RWPE2 (cell line): ENCODE measurements around the gene RHOF.

ENCODE experiments used
- ATAC-seq: fragments of 200-7000 bp; cut with Tn5 transposase; 3 replicates; pipeline ENCODE4 v1.9.1; 2021; ENCODE audit warnings: low read depth
- DNase-seq: peaks from one replicate; pipeline ENCODE4 v3.0.0-alpha.2; 2020; ENCODE audit warnings: low spot score
- H3K27ac ChIP-seq: fragments of 450-650 bp; 2 replicates; pipeline ENCODE4 v1.5.1; 2017; ENCODE audit warnings: mild to moderate bottlenecking; ENCODE audit not compliant: poor library complexity, severe bottlenecking
- H3K27me3 ChIP-seq: fragments of 250-450 bp; sonication (Bioruptor Pico); 2 replicates; pipeline ENCODE4 v1.5.1; 2021; ENCODE audit warnings: mild to moderate bottlenecking, moderate library complexity; ENCODE audit not compliant: insufficient read depth, poor library complexity, severe bottlenecking
- H3K36me3 ChIP-seq: fragments of 250-450 bp; sonication (Bioruptor Pico); 2 replicates; pipeline ENCODE4 v1.5.1; 2020; ENCODE audit warnings: low read depth, mild to moderate bottlenecking, moderate library complexity
- H3K4me1 ChIP-seq: fragments of 250-450 bp; sonication (Bioruptor Pico); 2 replicates; pipeline ENCODE4 v1.5.1; 2021; ENCODE audit warnings: mild to moderate bottlenecking, moderate library complexity; ENCODE audit not compliant: insufficient read depth, poor library complexity, severe bottlenecking
- H3K4me3 ChIP-seq: fragments of 250-450 bp; sonication (Bioruptor Pico); 2 replicates; pipeline ENCODE4 v1.5.1; 2021; ENCODE audit warnings: mild to moderate bottlenecking, moderate library complexity; ENCODE audit not compliant: severe bottlenecking
- H3K9me3 ChIP-seq: fragments of 250-450 bp; sonication (Bioruptor Pico); 2 replicates; pipeline ENCODE4 v1.5.1; 2021; ENCODE audit warnings: mild to moderate bottlenecking, moderate library complexity; ENCODE audit not compliant: severe bottlenecking
- TF ChIP-seq, protein P1 (sequence below): fragments of 450-650 bp; IDR thresholded peaks from one replicate; pipeline ENCODE4 v1.5.1; 2017; ENCODE audit warnings: mild to moderate bottlenecking, moderate library complexity; ENCODE audit not compliant: poor library complexity, severe bottlenecking

Gene RHOF

DNA sequence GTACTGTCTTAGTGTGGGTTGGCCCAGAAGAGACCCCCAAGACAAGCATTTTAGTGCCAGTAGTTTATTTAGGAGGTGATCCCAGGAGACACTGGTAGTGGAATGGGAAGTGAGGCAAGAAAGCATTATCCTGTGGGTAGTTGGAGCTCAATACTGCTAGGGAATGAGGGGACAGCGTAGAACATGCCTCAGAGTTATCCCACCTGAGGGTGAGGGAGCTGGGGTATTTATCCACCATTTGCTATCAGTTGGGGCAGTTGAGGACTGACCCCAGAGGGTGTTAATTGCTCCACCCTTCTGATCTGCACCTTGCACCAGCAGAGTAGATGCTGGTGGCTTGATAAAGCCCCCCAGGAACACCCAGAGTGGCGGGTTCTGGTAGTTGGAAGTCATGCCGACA lies 37.9 kb downstream of the RHOF start:
- DNase-seq, result no peak
- TF ChIP-seq, protein P1, sequence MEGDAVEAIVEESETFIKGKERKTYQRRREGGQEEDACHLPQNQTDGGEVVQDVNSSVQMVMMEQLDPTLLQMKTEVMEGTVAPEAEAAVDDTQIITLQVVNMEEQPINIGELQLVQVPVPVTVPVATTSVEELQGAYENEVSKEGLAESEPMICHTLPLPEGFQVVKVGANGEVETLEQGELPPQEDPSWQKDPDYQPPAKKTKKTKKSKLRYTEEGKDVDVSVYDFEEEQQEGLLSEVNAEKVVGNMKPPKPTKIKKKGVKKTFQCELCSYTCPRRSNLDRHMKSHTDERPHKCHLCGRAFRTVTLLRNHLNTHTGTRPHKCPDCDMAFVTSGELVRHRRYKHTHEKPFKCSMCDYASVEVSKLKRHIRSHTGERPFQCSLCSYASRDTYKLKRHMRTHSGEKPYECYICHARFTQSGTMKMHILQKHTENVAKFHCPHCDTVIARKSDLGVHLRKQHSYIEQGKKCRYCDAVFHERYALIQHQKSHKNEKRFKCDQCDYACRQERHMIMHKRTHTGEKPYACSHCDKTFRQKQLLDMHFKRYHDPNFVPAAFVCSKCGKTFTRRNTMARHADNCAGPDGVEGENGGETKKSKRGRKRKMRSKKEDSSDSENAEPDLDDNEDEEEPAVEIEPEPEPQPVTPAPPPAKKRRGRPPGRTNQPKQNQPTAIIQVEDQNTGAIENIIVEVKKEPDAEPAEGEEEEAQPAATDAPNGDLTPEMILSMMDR, result no peak
- Histone ChIP-seq H3K9me3 (no peaks in the 10 kb centered on the region), H3K36me3 (peaks cover 19% of the 10 kb centered on the region), H3K27ac (no peak overlapping the region), H3K4me3 (no peak overlapping the region), H3K27me3 (no peaks in the 10 kb centered on the region), H3K4me1 (no peaks in the 10 kb centered on the region)
- ATAC-seq, result no peak

DNA sequence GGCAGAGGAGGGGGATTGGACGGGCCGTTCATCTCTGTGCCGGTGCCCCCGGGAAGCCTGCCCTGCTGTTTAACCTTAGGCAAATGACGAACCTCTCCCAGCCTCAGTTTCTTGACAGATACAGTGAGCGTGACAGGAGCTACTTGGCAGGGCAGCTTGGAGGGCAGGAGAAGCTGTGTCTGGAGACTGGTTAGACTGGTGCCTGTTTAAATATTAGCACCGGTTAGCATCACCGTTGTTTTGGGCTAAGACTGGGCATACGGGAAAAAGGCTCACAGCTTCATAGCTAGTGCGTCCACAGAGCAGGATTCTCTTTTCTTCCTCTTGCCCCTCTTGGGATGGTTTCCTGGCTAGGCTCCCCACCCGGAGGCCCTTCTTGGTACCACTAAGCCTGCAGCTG lies 38.7 kb downstream of the RHOF start:
- ATAC-seq, result no peak
- no peak overlapping the region for H3K27ac ChIP-seq
- H3K36me3 ChIP-seq, result peaks cover 23% of the 10 kb centered on the region

GRCh38 chr12:121753844-121754264 lies 39.6 kb downstream of the RHOF start:
- Histone ChIP-seq H3K9me3 (no peaks in the 10 kb centered on the region), H3K36me3 (peaks cover 24% of the 10 kb centered on the region), H3K4me1 (no peaks in the 10 kb centered on the region), H3K27ac (no peak overlapping the region), H3K27me3 (no peaks in the 10 kb centered on the region), H3K4me3 (no peak overlapping the region)
- ATAC-seq (no peak), DNase-seq (no peak)
- TF ChIP-seq, protein P1, result no peak

More for the DNA sequence above, 38.7 kb downstream of the RHOF start:
- TF ChIP-seq, protein P1, result no peak
- no peaks in the 10 kb centered on the region for H3K27me3 ChIP-seq
- H3K4me3 ChIP-seq, result no peak overlapping the region
- H3K9me3 ChIP-seq, result no peaks in the 10 kb centered on the region
- H3K4me1 ChIP-seq, result no peaks in the 10 kb centered on the region
- no peak for DNase-seq

GRCh38 chr12:121751749-121752351 lies 41.6 kb downstream of the RHOF start:
- Histone ChIP-seq H3K27me3 (no peaks in the 10 kb centered on the region), H3K36me3 (peaks cover 29% of the 10 kb centered on the region), H3K27ac (no peak overlapping the region), H3K9me3 (no peaks in the 10 kb centered on the region), H3K4me3 (no peak overlapping the region), H3K4me1 (no peaks in the 10 kb centered on the region)
- no peak for DNase-seq
- ATAC-seq, result no peak
- TF ChIP-seq, protein P1, result no peak

DNA sequence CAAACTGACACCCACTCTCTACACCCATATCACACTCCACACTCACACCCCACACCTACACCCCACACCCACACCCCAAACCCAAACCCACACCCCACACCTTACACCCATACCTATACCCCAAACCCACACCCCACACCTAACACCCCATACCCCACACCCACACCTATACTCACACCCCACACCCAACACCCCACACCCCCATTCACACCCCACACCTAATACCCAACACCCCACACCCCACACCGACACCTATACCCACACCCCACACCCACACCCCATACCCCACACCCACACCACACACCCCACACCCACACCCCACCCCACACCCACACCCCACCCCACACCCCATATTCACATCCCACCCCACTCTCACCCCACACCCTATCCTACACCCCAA lies 42.5 kb downstream of the RHOF start:
- H3K36me3 ChIP-seq, result peaks cover 29% of the 10 kb centered on the region
- no peak overlapping the region for H3K27ac ChIP-seq
- no peak for DNase-seq
- no peak overlapping the region for H3K4me3 ChIP-seq
- TF ChIP-seq, protein P1, result no peak
- no peaks in the 10 kb centered on the region for H3K27me3 ChIP-seq
- H3K9me3 ChIP-seq, result no peaks in the 10 kb centered on the region
- no peaks in the 10 kb centered on the region for H3K4me1 ChIP-seq
- no peak for ATAC-seq
